HG03432 (cell line): ENCODE data around the gene MVB12B.

Experiments used
- ATAC-seq: cut with Tn5 transposase; IDR thresholded peaks from one replicate; pipeline ENCODE4 v1.9.1; 2021; ENCODE audit warnings: mild to moderate bottlenecking, moderate library complexity; ENCODE audit not compliant: unreplicated experiment

MVB12B gene

DNA sequence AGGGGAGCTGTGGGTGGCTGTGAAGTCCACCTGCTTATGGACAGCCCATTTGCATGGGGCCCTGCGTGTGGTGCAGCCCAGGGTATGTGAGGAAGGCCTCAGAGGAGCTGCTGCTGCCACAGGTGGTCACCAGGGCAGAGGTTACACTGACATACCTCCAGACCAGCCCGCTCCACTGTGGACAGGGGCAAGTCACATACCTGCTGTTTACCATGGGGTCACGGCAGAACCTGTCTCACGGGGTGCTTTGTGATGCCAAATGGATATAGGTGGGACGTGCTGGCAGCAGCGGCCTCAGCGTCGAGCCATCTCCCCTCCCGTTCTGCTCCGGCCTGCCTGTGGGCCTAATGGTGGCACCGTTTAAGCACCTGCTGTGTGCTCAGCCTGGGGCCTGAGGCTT, 159.6 kb downstream of the MVB12B start:
- ATAC-seq = no peak

GRCh38 chr9:126487856-126488255, 161.2 kb downstream of the MVB12B start:
- no peak for ATAC-seq

GRCh38 chr9:126488310-126488709, 161.7 kb downstream of the MVB12B start:
- ATAC-seq = no peak

GRCh38 chr9:126488881-126489404, 162.3 kb downstream of the MVB12B start:
- ATAC-seq = no peak

GRCh38 chr9:126489581-126490213, 163.1 kb downstream of the MVB12B start:
- no peak for ATAC-seq

DNA sequence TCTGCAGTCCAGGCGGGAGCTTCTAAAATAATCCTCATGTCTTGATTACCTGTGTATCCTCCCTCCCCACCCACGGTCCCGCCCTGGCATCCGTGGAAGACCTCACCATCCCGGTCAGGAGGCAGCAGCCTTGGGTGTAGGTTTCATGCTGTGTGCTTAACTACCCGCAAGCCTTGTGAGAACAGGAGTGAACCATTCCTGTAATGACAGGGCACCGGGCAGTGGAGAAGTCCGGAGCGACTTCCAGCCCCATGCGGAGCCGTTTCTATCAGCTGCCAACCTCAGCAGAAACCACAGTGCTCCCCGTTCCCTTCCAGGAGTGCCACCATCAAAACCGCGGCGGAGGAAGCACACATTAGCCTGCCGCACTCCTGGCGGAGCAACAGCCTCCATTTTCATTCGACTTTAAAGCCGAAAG, 163.6 kb downstream of the MVB12B start:
- no peak for ATAC-seq

- ATAC-seq = no peak
Measured at GRCh38 chr9:126490871-126491567, 164.4 kb downstream of the MVB12B start.

DNA sequence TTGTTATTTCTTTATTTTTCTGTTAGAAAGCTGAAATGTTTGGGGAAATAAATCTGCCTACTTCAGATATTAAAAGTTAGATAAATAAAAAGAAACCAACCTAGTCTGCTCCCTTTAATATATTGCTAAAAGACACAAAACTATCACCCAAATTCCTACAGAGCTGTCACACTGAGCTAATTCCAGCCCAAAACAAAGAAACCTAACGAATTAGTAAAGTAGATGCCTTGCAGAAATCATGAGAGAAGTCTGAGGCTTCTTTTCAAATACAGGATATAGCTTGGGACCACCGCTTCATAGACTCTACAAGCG, 164.9 kb downstream of the MVB12B start:
- no peak for ATAC-seq

DNA sequence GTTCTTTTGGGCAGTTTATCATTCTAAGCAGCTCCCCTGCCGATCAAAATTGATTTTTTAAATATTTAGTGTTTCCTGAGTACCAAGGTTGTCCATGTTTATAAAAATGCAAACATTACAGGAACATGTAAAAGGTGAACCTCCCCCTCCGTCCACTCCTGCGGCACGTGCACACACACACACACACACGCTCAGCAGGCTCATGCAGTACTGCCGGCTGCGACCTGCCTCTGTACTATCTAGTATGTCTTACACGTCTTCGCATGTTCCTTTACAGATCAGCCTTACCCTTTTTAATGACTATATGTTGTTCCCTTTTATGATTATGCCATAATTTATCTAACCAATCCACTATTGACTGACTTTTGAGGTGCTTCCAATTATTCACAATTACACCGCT, 165.3 kb downstream of the MVB12B start:
- no peak for ATAC-seq

DNA sequence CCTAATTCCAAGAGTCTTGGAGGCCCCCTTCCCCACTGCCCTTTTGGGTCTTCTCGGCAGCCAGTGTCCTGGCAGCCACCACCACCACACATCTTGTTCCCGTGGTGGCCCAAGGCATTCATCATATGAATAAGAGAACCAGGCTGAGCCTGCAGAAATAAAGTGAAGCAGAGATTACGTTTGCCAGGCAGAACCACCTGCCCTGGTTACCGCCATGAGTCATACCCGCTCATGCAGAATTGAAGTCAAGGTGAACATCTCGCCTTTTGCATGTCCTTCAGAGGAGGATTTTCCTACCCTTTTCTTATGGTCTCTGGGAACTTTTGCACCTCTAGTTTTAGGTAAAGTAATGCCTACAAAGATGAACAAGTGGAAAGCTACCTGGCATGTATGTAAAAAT, 167.6 kb downstream of the MVB12B start:
- no peak for ATAC-seq

- ATAC-seq = no peak
Measured at GRCh38 chr9:126494746-126495145, 168.1 kb downstream of the MVB12B start.

GRCh38 chr9:126495411-126496180, 169.0 kb downstream of the MVB12B start:
- no peak for ATAC-seq

- no peak for ATAC-seq
Measured at GRCh38 chr9:126496181-126496576, 169.6 kb downstream of the MVB12B start.

DNA sequence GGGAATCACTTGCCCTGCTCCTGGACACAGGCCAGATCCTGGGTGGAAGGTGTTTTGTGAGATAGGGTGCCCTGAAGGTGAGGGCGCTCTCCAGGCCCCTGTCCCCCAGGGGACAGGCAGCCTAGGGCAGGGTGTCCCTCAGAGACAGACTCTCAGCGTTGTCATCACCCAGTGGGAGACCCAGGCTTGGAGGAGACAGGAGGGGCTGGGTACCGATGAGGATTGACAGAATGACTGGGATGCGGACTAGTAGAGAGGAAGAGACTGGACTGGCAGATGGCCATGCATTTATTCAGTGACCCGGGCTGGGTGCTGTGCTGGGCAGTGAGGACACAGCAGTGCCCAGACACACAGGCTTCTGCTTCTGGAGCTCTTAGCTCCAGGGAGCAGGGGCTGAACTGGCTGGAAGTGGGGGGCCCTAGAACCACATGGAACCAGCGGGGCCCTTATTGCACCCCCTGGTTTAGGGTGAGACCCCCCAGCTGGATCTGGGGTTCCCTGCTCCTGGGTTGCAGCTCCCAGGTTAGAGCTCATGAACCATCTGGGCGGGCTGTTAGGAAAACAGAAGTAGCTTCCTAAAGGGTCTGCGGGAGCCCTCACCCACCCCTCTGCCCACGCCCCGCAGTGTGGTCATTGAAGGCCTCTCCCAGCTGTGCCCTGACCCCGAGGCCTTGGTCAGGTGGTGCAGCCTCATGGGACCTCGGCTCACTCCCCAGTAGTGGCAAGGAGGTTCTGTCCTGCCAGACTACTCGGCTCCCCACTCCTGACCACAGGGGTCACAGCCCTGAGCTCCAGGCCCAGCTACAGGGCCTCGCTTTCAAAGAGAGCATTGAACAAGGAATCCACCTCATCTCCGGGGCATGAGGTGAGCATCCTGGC, 170.4 kb downstream of the MVB12B start:
- no peak for ATAC-seq

DNA sequence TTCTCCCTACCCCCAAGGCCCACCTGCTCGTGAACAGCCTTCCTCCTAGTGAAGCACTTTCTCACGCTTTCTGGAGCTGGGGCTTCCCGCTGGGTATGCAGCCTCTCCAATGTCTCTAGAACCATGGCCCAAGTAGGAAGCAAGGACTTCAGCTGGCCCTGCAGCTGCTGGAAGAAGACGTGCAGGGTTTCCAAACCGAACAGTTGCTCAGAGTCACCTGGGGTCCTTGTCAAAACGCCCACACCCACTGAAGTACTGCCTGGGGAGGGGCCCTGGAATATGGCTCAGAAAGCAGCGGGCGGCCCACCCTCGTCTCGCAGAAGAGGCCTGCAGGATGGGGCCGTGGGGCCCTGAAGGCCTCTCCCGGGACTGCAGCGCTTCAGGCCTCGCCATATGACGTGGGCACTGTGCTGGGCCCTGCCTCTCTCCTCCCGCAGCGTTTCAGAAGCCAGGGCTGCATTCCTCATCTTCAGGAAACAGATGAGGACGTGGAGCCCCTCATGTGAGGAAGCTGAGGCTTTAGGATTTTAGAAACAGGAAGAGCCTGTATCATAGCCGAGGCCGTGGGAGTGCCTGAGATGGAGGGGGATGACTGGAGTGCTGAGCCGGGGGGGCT, 171.1 kb downstream of the MVB12B start:
- ATAC-seq = no peak

DNA sequence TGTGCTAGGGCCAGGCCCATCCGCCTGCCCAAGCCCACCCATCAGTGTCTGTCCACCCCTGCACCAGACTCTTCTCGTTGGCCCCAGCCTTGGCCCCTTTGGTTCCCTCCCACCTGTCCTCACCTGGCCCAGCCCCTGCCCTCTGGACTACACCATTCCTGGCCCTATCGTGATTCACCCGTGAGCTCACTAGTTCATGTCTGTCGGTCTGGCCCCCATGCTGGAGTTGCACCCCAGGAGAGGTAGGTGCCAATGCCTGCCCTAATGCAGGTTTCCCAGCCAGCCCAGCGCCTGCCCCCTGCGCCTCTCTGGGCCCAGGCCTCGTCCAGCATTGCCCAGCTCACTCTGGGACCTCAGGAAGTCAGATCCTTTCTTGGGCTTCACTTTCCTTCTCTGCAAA, 171.7 kb downstream of the MVB12B start:
- ATAC-seq = no peak

GRCh38 chr9:126499005-126499910, 172.6 kb downstream of the MVB12B start:
- no peak for ATAC-seq

DNA sequence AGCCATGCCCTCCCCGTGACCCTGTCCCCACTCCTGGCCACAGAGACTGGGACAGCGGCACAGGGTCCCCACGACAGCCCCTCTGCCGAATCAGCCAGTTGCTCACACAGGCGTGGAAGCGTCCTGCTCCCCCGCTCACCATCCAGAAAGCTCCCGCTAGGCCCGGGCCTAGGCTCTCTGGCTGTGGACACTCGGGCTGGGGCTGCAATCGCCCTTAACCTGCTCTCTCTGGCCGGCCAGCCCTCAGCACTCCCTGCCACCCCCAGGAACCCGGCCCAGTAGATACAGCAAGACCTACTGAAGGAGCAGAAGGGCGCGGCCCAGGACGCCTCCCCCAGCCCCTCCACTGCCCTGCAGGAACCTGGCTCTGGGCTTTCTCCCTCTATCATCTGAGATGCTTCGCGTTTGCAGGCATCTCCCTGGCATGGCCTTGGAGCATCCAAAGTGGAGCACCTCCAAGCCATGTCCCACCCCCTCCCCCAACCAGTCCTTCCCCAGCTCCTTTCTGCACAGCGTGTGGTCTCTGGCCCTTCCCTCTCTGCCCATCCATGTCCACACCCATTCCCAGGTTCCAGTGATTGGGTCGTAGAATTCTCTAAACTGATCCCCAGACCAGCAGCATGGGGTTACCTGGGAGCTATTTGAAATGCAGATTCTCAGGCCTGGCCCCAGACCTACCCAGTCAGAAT, 173.4 kb downstream of the MVB12B start:
- ATAC-seq = no peak
